Activated naive CD8-positive, alpha-beta T cell (primary cell): ENCODE results near the gene AKAP6.

Source experiments
- H3K27ac Mint-ChIP-seq: one replicate; pipeline ENCODE4 v1.8.0; 2021; ENCODE audit warnings: mixed read lengths
- H3K27me3 Mint-ChIP-seq: one replicate; pipeline ENCODE4 v1.8.0; 2021; ENCODE audit warnings: mixed read lengths
- H3K36me3 Mint-ChIP-seq: one replicate; pipeline ENCODE4 v1.8.0; 2021; ENCODE audit warnings: mixed read lengths
- H3K4me1 Mint-ChIP-seq: one replicate; pipeline ENCODE4 v1.8.0; 2021; ENCODE audit warnings: low read depth, mixed read lengths
- H3K4me3 Mint-ChIP-seq: one replicate; pipeline ENCODE4 v1.8.0; 2021; ENCODE audit warnings: mild to moderate bottlenecking, mixed read lengths
- H3K9me3 Mint-ChIP-seq: one replicate; pipeline ENCODE4 v1.8.0; 2021; ENCODE audit warnings: low read depth, mixed read lengths

AKAP6 gene

DNA sequence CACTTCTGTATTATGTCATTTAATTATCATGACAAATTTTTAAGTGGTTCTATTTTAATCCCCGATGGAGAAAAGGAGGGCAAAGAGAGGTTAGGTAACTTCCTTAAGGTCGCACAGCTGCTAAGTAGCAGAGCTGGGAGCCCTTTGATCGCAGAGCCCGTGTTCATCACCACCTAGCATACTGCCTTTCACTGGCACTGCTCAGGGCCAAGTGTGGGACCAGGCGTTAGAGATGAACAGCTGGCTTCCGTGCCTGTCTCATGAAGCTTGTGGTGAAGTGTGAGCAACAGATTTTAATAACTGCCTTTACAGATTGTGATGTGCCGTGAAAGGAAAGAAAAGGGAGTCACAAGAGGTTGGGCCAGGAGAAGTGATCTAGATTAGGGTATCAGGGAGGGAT is 273.6 kb downstream of the AKAP6 start:
- Mint-ChIP-seq H3K9me3 (no peaks in the 10 kb centered on the region), H3K27me3 (no peaks in the 10 kb centered on the region), H3K27ac (no peak overlapping the region), H3K4me3 (no peak overlapping the region), H3K36me3 (peaks cover 6% of the 10 kb centered on the region), H3K4me1 (peaks cover 3% of the 10 kb centered on the region)

DNA sequence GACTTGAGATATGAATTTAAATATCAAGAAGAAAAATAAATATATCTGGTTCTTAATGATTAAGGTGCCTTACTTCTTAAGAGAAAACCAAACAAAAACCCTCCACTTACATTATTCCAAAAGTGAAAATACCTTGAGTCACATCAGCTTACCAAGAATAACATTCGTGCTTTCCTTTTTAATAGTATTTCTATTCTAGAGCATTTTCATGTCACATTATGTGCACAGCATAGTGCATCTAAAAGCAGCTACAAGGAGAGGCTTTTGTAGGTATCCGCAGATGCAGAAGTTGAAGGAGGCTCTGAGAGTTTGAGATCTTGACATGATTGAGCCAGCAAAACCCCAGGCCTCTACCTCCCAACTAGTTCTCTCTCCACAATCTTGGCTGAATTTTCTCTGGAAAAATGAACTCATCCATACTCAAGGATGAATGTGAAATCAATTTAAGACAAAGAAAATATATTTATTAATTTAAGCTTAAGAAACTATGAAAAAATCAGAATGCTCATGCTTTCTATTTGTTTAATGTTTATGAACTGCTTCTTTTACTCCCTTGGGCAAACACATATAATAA is 275.0 kb downstream of the AKAP6 start:
- Mint-ChIP-seq H3K36me3 (peaks cover 6% of the 10 kb centered on the region), H3K9me3 (no peaks in the 10 kb centered on the region), H3K4me3 (no peak overlapping the region), H3K27ac (no peak overlapping the region), H3K4me1 (peaks cover 3% of the 10 kb centered on the region), H3K27me3 (no peaks in the 10 kb centered on the region)

DNA sequence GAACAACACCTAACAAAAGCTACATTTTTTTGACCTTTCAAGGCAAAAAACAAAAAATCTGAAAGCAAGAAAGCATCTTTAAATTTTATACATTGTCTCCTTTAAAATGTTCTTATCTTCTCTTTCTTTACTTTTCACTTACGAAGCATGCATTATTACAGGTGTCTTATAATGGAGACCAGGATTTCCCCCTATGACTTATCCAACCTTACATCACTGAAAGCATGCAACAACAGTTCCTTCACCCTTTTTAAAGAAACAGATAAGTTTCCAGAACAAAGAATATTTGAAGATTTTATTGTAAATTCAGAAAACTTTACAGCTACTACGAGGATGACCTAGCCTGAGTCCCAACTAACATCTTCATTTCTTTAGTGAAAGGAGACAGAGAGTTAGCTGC is 277.2 kb downstream of the AKAP6 start:
- no peaks in the 10 kb centered on the region for H3K9me3 Mint-ChIP-seq

DNA sequence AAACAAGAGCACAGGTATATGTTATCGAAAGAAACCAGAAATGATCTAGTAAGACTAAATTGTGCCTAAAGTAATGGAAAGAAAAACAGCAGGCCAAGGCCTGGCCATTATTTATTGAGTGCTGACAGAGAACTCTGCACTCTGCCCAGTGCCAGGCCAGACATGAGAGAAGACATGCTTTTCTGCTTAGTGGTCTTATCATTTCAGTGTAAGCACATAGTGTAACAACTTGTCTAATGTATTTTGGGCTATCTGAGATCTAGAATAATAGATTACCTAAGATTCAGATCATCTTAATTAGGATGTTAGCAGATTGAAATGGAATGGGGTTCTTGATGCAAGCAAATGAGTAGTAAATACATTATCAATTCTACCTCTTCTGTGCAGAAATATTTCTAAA is 278.3 kb downstream of the AKAP6 start:
- H3K27ac Mint-ChIP-seq, result no peak overlapping the region
- no peaks in the 10 kb centered on the region for H3K9me3 Mint-ChIP-seq
- peaks cover 3% of the 10 kb centered on the region for H3K4me1 Mint-ChIP-seq
- H3K4me3 Mint-ChIP-seq, result no peak overlapping the region
- peaks cover 2% of the 10 kb centered on the region for H3K36me3 Mint-ChIP-seq
- no peaks in the 10 kb centered on the region for H3K27me3 Mint-ChIP-seq

More for the DNA sequence above, 277.2 kb downstream of the AKAP6 start:
- Mint-ChIP-seq H3K4me1 (peaks cover 3% of the 10 kb centered on the region), H3K4me3 (no peak overlapping the region), H3K27me3 (no peaks in the 10 kb centered on the region), H3K27ac (no peak overlapping the region), H3K36me3 (peaks cover 6% of the 10 kb centered on the region)

DNA sequence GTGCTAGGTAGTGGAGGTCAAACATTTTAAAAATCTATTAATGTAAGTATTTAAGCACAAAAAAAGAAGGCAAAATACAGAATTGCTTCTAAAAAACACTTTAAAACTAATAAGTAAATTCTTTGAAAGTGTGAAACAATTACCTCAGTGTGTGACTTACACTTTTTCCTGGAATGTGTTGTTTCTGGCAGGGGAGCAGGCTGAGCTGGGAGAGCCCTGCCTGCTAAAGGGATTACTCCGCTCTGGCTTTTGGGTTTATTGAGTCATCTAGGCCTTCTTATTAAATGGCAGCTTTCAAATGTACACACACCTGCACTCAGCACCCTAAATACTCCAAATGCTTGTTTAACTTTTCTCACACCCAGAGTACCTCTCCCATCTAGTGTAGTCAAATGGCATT is 279.8 kb downstream of the AKAP6 start:
- no peak overlapping the region for H3K4me3 Mint-ChIP-seq
- H3K36me3 Mint-ChIP-seq, result no peaks in the 10 kb centered on the region
- H3K27me3 Mint-ChIP-seq, result no peaks in the 10 kb centered on the region
- no peak overlapping the region for H3K27ac Mint-ChIP-seq
- peaks cover 3% of the 10 kb centered on the region for H3K4me1 Mint-ChIP-seq
- H3K9me3 Mint-ChIP-seq, result no peaks in the 10 kb centered on the region

DNA sequence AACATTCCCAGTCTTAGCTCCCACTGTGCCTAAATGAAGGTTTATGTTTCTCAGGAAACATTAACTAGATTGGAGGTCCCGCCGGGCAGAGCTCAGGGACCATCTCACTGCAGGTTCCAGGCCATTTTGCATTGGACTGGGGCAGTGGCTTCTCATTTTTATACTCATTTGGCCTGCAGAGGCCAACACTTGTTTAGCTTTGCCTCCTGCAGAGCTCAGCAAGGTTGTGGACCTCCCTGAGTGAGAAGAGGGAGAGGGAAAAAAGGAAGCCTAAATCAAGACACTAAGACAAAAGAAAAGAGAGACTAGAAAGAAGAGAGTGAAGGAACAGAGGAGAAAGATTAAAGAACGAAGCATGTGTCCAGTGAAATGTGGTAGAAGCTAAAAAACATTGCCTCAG is 280.3 kb downstream of the AKAP6 start:
- no peaks in the 10 kb centered on the region for H3K9me3 Mint-ChIP-seq
- H3K27me3 Mint-ChIP-seq, result no peaks in the 10 kb centered on the region
- no peak overlapping the region for H3K4me3 Mint-ChIP-seq
- no peaks in the 10 kb centered on the region for H3K36me3 Mint-ChIP-seq
- H3K27ac Mint-ChIP-seq, result no peak overlapping the region
- peaks cover 3% of the 10 kb centered on the region for H3K4me1 Mint-ChIP-seq

DNA sequence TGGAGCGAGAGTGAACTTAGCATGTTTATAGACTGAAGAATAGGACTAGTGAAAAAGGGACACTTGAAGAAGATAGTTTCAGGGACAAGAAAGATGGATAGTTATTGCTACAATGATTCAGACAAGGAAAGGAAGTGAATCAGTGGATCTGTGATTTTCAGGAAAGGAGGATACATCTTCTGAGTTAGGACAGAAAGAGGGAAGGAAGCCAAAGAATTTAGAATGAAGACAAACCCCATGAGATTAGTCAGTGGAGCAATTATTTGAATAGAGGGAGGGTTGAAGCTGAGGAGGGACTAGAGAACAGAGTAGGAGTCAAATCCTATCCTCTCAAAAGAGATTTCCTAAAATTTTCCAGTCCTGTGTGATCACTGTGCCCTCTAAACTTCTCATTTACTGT is 282.7 kb downstream of the AKAP6 start:
- Mint-ChIP-seq H3K27ac (no peak overlapping the region), H3K4me3 (no peak overlapping the region), H3K36me3 (no peaks in the 10 kb centered on the region), H3K27me3 (no peaks in the 10 kb centered on the region), H3K9me3 (no peaks in the 10 kb centered on the region), H3K4me1 (no peaks in the 10 kb centered on the region)

DNA sequence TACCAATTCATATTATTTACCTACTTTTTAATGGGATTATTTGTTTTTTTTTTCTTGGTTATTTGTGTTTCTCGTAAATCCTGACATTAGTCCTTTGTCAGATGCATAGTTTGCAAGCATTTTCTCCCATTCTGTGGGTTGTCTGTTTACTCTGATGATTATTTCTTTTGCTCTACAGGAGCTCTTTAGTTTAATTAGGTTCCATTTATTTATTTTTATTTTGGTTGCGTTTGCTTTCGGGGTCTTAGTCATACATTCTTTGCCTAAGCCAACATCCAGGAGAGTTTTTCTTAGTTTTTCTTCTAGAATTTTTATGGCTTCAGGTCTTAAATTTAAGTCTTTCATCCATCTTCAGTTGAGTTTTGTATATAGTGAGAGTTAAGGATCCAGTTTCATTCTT is 289.9 kb downstream of the AKAP6 start:
- Mint-ChIP-seq H3K36me3 (peaks cover 3% of the 10 kb centered on the region), H3K27ac (no peak overlapping the region), H3K27me3 (no peaks in the 10 kb centered on the region), H3K4me3 (no peak overlapping the region), H3K4me1 (no peaks in the 10 kb centered on the region), H3K9me3 (peaks cover 6% of the 10 kb centered on the region)

DNA sequence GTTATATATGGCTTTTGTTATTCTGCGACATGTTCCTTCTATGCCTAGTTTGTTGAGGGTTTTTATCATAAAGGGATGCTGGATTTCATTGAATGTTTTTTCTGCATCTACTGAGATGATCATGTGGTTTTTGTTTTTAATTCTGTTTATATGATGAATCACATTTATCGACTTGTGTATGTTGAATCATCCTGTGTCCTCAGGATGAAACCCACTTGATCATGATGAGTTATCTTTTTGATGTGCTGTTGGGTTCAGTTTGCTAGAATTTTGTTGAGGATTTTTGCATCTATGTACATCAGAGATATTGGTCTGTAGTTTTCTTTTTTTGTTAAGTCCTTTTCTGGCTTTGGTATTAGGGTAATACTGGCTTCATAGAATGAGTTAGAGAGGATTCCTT is 291.2 kb downstream of the AKAP6 start:
- no peaks in the 10 kb centered on the region for H3K4me1 Mint-ChIP-seq
- H3K4me3 Mint-ChIP-seq, result no peak overlapping the region
- no peak overlapping the region for H3K27ac Mint-ChIP-seq
- peaks cover 6% of the 10 kb centered on the region for H3K9me3 Mint-ChIP-seq
- H3K36me3 Mint-ChIP-seq, result peaks cover 3% of the 10 kb centered on the region
- H3K27me3 Mint-ChIP-seq, result no peaks in the 10 kb centered on the region

DNA sequence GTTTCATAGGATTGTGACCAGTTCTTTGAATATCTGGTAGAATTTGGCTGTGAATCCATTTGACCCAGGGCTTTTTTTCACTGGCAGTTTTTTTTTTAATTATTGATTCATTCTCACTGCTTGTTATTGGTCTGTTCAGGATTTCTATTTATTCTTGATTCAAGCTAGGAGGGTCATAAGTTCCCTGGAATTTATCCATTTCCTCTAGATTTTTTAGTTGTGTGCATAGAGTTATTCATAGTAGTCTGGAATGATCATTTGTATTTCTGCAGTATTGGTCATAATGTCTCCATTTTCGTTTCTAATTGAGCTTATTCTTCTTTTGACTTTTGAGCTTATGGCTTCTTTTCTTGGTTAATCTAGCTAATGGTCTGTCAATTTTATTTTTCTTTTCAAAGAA is 291.6 kb downstream of the AKAP6 start:
- no peak overlapping the region for H3K4me3 Mint-ChIP-seq
- no peaks in the 10 kb centered on the region for H3K27me3 Mint-ChIP-seq
- H3K36me3 Mint-ChIP-seq, result peaks cover 3% of the 10 kb centered on the region
- peaks cover 6% of the 10 kb centered on the region for H3K9me3 Mint-ChIP-seq
- no peak overlapping the region for H3K27ac Mint-ChIP-seq
- H3K4me1 Mint-ChIP-seq, result no peaks in the 10 kb centered on the region

DNA sequence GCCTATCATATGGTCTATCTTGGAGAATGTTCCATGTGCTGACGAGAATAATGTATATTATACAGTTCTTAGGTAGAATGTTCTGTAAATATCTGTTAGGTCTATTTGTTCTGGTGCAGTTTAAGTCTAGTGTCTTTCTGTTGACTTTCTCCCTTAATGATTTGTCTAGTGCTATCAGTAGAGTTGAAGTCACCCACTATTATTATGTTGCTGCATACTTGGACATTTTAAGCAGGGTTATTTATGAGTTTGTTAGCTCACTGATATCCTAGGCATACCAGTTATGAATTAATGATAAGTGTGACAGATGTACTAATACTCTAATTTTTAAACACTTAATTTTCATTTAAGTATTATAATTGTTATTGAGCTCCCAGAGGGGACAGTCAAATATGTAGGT is 292.5 kb downstream of the AKAP6 start:
- Mint-ChIP-seq H3K9me3 (peaks cover 8% of the 10 kb centered on the region), H3K4me1 (no peaks in the 10 kb centered on the region), H3K27me3 (no peaks in the 10 kb centered on the region), H3K27ac (no peak overlapping the region), H3K36me3 (peaks cover 4% of the 10 kb centered on the region), H3K4me3 (no peak overlapping the region)

DNA sequence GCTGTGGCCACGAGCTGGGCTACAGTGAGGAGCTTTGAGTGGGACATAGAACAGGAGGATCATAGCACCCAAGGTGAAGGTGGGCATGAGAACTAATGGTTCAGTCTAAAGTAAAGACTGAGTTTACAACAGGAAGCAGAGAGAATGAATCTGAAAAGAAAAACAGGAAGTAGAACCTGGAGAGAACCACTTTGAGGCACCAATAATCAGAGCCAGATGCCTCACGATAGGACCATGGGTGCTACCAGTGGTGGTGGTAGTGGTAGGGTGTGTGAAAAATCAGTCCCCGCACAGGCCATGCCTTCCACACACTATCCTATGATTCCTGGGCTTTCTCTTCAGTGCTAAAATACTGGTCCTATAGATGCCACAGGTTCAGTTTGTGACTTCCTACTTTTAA is 293.6 kb downstream of the AKAP6 start:
- Mint-ChIP-seq H3K27ac (no peak overlapping the region), H3K4me3 (no peak overlapping the region), H3K4me1 (no peaks in the 10 kb centered on the region), H3K27me3 (no peaks in the 10 kb centered on the region), H3K9me3 (peaks cover 11% of the 10 kb centered on the region), H3K36me3 (peaks cover 6% of the 10 kb centered on the region)

DNA sequence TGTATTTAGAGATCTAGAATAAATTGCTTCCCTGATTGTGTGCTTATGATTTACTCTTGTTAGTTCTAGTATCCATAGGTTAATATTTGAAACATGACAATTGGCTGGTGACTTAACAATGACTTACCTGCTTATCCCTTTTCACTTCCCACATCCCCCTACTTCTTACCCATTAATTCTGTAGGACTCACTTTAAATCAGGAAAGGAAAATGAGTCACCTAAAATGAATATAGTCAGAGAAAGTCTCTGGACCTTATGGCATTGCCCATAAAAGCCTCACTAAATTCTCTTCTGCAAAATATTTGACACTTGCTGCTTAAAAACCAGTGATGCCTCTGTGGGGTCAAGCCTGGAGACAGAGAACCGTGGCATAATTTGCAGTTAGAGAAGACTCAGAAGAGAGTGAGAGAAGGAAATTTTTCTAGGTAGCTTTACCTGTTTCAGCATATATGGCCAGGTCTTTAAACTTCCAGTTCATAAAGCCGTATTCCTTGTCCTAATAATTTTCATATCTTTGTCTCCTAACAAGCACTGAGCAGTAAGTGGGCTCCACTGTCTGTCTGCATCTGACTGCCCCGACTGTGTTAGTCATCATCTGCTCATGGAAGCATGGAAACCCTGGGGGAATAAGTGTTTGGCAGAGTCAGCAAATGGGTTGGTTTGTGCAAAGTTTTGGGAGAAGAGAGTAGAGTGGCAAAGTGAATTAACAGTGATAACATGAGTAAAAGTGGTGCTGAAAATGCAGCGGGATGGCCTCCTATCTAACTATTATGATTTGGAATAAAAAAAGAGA is 294.4 kb downstream of the AKAP6 start:
- Mint-ChIP-seq H3K4me3 (no peak overlapping the region), H3K36me3 (peaks cover 6% of the 10 kb centered on the region), H3K9me3 (peaks cover 11% of the 10 kb centered on the region), H3K4me1 (no peaks in the 10 kb centered on the region), H3K27ac (no peak overlapping the region), H3K27me3 (no peaks in the 10 kb centered on the region)

DNA sequence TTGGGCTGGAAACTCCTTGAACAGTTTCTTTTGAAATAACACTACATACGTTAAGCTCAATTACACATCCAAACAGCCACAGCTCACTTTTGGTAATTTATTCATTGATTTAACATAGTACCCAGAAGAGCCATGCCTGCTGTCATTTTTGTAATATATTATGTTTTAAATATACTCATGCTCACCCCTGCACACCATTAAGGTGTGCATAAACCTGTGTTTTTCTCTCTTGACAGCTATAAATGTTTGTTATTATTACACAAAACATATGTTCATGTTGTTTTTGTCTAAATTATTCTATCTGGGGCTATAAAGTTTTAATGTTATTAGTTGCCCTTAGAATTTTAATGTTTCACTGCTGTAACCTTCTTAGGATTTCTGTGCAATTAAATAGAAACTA is 296.1 kb downstream of the AKAP6 start:
- peaks cover 5% of the 10 kb centered on the region for H3K36me3 Mint-ChIP-seq
- H3K4me1 Mint-ChIP-seq, result no peaks in the 10 kb centered on the region

DNA sequence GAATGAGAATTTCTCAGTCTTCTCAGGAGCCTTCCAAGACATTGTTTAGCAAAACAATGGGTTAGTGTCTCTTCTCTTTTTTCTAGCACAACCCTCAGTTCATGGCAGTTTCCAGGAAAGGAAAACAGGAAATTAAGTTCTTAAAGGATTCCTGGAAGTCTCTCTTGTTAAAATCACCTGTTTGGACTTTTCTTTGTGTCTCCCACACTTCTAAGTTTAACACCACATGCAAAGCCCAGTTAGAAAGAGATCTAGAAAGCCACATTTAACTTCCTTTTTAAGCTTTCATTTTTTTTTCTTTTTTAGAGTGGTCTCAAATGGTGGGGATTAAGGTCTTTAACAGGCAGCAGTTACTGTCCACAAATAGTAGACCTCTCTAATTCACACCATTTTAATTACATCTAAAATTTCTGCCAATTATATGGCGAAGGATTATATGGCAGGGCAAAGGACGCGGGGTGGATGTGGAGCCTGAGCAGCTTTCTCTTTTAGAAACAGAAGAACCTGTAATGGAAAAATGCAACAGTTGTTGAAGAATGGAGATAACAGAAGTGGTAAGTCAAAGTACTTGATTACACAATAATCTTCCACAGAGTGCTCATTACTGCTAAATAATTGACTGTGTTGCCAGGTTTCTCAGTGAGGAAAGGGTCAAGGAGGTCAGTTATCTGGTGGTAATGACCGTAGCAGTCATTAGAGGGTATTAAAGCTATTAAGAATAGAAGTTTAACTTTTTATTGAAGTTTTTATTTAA is 298.6 kb downstream of the AKAP6 start:
- peaks cover 5% of the 10 kb centered on the region for H3K36me3 Mint-ChIP-seq
- no peaks in the 10 kb centered on the region for H3K27me3 Mint-ChIP-seq
- no peak overlapping the region for H3K4me3 Mint-ChIP-seq
- H3K27ac Mint-ChIP-seq, result no peak overlapping the region
- H3K9me3 Mint-ChIP-seq, result peaks cover 4% of the 10 kb centered on the region
- H3K4me1 Mint-ChIP-seq, result no peaks in the 10 kb centered on the region

More for the DNA sequence above, 296.1 kb downstream of the AKAP6 start:
- Mint-ChIP-seq H3K27ac (no peak overlapping the region), H3K27me3 (no peaks in the 10 kb centered on the region), H3K4me3 (no peak overlapping the region), H3K9me3 (peaks cover 4% of the 10 kb centered on the region)
